NCI-H1105 treated with DMSO at 0.1 percent for 48 hours (cell line): ENCODE results near the gene AURKB.
"Not testable (repeated sequence)": the region's sequence is repeated elsewhere in the genome, so short reads cannot be mapped to it uniquely, and the experiment has no call there.

Source experiments
- DNase-seq: peaks from one replicate; lab custom pipeline; 2025; lab: John Stamatoyannopoulos, UW

Gene AURKB

DNA sequence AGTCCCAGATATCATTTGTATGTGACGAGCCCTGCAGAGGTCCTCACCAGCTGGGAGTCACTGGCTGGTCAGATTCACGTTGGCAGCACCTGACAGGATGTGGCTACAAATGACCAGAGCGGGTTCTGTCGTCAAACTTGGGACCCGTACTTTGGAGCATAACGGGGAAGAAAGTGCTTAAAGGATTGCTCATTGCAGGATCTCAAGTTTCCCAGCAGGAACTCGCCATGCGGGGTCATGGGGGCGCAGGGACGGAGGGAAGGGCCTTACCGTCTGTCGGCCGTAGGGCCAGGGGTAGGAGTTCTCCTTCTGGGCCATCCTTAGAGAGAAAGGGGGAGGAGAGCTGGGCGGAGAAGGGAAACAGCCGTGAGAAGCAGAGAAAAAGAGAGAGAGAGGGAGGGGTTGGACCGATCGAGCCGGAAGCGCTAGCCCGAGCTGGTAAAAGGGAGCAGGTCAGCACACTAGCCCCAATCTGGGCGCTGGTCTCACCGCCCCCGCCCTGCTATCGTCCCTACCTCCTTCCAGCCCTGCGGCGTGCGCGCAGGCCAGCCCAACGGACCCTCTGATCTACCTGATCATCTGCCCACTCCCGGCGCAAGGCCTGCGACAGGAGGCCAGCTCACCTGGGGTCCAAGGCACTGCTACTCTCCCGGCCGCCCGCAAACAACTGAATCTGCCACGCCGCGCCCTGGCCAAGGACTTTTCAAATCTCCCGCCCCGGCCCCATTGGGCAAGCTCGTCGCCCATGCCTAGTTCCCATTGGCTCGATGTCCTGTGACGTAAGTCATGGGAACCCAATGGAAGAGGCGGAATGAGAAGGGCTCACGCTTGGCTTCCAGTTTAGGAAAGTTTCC, at the start of gene AURKB:
TSS of gene AURKB (minus strand) at position 669 of the 854 bp plus-strand sequence. CDS start at position 318, 351 bp downstream.
- DNase-seq, result peak; percentile 96

DNA sequence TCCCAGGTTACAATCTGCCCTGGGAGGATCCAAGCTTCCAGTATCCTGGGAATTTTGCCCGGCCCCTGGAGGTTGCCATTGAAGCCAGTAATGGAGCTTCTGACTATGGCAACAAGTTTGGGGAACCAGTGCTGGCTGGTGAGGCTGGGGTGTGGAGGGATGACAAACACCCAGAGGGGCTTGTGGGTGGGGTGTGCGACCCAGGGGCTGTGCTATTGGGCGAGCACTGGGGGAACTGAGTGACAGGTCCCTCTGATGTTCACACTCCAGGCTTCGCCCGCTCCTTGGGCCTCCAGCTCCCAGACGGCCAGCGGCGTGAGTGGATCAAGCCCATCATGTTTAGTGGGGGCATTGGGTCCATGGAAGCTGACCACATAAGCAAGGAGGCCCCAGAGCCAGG, 47.4 kb upstream of the AURKB start:
- DNase-seq, result no peak

DNA sequence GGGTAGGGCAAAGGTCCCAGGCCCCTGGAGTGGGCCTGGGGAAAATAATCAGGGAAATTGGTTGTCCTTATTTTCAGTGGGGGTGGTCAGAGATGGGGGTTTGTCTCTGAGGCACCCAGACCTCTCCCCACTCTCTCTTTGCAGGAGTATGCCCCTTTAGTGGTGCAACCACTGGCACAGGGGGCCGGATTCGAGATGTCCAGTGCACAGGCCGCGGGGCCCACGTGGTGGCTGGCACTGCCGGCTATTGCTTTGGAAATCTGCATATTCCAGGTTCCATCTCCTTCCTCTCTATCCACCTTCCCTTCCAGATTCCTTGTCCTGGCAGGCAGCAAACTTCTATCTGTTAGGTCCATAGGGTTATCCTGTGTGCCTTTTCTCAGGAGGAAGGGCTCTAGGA, 46.3 kb upstream of the AURKB start:
- no peak for DNase-seq

DNA sequence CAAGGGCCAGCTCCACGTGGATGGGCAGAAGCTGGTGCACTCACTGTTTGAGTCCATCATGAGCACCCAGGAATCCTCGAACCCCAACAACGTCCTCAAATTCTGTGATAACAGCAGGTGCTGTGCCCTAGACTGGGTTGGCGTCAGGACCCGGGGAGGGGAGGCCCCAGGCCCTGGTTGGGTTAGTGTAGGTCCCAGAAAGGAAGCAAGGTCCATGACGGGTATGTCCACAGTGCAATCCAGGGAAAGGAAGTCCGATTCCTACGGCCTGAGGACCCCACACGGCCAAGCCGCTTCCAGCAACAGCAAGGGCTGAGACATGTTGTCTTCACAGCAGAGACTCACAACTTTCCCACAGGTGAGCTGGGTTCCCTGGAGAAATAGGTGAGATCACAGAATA, 45.9 kb upstream of the AURKB start:
- DNase-seq, result no peak

DNA sequence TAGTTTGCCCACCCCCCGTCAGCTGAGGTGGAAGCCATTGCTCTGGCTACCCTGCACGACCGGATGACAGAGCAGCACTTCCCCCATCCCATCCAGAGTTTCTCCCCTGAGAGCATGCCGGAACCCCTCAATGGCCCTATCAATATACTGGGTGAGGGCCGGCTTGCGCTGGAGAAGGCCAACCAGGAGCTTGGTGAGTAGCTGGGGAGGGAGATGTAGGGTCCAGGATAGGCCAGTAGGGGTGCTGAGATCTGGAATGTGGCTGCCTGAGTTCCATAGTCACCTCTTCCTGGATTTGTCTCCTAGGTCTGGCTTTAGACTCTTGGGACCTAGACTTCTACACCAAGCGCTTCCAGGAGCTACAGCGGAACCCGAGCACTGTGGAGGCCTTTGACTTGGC, 45.1 kb upstream of the AURKB start:
- DNase-seq, result no peak

DNA sequence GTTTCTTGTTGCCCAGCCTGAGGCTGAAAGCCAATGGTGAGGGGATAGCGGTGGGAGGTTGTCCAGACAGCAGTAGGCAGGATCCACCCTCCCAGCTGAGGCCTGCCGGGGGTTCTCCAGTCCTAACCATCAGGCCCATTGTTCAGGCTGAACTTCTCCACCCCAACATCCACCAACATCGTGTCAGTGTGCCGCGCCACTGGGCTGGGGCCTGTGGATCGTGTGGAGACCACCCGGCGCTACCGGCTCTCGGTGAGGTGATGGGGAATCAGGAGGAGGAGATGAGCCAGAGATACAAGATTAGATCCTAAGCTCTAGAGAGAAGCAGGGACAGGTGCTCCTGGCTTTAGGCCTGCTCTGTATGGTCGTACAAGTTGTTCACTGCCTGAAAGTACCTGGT, 44.5 kb upstream of the AURKB start:
- no peak for DNase-seq

DNA sequence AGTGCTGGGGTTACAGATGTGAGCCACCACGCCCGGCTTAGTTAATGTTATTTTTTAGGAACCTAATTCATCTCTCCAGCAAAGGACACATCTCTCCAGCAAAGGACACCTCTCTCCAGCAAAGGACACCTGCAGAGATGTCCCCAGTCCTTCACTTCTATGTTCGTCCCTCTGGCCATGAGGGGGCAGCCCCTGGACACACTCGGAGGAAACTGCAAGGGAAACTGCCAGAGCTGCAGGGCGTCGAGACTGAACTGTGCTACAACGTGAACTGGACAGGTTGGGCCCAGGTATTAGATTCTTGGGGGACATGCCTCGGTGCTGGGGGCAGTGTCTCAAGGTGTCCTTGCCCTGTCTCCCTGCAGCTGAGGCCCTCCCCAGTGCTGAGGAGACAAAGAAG, 43.4 kb upstream of the AURKB start:
- no peak for DNase-seq

DNA sequence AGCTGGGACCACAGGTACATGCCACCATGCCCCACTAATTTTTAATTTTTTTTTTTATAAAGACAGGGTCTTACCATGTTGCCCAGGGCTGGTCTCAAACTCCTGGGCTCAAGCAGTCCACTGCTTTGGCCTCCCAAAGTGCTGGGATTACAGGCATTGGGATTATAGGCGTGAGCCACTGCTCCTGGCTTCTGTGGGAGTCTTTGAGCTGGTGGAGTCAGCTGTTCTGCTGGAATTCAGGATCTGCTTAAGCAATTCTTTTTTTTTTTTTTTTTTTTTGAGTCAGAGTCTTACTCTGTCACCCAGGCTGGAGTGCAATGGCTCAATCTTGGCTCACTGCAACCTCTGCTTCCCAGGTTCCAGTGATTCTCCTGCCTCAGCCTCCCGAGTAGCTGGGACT, 41.0 kb upstream of the AURKB start:
- DNase-seq, result not testable (repeated sequence)

DNA sequence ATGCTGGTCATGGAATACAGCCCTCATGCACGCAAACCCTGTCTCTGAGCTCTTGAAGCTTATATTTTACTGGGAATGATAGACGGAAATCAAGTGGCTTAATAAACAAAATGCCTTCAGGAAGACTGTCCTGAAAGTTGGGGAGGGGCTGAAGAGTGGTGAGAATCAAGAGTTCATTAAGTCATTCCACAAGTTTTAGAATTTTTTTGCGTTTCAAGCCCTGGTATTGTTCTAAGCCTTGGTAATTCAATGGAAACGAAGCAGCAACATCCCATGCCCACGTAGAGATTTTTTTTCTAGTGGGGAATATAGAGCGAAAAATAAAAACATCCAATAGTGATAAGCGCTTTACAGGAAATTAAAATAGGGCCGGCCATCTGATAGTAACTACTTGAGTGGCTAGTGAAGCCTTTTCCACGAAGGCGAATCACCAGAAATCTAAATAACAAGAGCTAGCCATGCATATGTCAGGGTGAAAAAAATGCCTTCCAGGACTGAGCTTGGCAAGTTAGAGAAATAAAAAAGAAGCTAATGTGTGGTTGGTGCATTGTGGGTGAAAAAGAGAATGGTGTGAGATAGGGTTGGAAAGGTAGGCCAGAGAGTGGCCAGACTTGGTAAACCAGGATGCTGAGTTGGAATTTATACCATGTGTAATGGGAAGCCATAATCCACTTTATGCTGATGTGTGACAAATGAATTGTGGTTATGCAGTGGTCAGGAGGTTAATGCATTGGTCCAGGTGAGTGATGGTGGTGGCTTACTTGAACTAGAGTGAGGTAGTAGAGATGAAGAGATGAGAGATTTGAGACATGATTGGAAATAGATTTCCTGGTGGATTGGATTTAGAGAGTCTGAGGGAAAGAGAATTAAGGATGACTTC, 39.5 kb upstream of the AURKB start:
- no peak for DNase-seq

DNA sequence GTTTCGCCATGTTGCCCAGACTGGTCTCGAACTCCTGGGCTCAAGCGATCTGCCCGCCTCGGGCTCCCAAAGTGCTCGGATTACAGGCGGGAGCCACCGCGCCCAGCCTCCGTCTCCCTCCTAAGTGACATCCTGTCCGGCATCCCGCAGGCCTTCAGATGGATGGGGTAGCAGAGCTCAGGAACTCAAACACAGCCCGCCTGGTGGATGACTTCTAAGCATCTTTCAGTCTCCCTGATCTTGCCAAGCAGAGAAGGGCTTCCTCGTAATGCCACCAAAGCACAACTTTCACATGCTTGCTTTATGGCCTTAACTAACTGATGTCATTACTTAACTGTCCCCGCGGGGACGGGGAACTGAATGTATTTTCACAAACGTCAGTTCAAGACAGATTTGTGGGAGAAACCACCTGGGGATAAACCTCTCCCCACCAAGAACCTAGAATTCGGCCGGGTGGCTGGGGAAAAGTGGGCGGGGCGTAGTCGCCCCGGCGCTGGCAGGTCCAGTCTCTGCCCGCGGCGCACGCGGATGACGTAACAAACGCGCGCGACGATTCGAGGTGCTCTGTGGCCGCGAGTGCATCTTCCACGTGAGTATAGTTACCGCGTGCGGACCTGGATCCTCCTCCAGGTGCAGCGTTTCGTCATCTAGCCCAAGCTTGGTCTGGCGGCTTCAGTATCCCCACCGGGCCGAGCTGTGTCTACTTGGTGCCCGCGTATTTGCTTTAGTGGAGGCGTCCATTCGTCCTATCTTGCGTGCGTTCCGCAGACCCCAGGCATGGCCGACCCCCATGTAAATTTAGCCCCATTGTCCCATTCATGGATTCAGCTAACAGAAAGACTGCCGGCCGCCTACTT, 38.6 kb upstream of the AURKB start, which contains the start of gene PFAS:
TSS of gene PFAS (plus strand) at position 539 of the 857 bp plus-strand sequence. CDS start 4,649 bp downstream, outside the sequence.
- peak; percentile 91 for DNase-seq

DNA sequence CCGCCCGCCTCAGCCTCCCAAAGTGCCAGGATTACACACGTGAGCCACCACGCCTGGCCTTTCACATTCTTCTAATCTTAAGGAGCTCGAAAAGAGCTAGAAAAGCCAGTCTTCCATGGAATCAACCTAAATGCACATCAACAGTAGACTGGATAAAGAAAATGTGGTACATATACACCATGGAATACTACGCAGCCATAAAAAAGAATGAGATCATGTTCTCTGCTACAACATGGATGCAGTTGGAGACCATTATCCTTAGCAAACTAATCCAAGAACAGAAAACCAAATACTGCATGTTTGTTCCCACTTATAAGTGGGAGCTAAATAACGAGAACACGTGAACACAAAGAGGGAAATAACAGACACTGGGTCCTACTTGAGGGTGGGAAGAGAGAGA, 34.4 kb upstream of the AURKB start:
- DNase-seq, result no peak

DNA sequence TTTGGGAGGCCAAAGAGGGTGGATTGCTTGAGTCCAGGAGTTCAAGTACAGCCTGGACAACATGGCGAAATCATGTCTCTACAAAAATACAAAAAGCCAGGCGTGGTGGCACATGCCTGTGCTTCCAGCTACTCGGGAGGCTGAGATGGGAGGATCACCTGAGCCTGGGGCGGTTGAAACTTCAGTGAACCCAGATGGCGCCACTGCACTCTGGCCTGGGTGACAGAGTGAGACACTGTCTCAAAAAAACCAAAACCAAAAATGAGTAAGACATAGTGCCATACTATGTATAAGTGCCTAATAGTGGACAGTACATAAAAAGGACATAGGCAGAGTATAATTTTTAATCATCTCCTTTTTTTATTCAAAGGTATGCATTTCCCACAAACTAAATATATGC, 33.5 kb upstream of the AURKB start:
- no peak for DNase-seq

DNA sequence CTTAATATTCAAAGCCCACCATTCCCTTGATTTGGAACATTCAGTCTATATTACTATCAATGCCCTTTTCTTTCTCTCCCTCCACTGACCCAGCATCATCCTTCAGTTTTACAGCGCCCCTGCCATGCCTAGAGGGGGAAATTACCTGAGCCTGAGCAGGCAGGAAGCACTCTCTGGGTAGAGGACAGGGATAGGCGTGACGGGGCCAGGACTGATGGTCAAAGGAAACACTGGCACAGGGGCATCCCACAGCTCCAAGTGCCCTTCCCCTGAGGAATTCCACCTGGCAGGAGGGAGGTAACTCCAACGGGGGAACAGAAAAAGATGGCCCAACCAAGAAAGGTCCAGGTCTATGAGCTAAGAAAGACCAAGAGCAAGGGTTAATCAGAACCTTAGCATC, 27.5 kb upstream of the AURKB start:
- DNase-seq, result no peak

DNA sequence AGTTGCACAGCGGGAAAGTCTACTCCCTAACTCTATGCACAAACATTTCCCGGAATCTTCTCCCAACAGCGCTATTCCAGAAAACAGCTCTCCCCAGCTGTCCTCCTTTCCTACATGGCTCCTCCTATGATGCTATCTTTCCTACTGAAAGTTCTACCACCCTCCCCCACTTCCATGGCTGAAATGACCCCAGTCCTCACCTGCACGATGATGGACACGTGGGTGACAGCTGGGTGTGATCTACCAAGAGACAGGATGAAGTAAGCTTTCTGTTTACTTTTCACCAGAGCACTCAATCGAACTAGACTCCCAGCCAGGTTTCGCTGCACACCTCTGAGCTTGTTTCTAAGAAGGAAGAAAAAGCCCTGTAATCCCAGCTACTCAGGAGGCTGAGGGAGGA, 26.8 kb upstream of the AURKB start:
- peak; percentile 46 for DNase-seq

DNA sequence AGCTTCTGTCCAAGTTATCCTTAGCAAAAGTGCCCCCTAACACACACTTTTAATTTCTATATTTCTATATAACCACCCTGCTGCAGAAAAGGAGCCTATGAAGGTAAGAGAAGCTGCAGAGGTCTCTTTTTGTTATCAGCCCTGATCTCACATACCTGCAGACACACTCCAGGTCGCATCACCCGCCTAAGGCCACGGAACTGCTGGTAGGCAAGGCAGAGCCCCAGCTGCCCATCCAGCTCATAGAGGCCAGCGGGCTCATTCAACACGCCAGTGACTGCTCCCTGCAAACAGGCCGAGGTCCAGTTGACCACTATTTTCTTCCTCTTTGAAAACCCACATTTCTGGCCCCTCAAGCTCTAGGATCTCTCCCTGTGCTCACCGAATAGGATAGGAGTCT, 25.3 kb upstream of the AURKB start:
- no peak for DNase-seq

DNA sequence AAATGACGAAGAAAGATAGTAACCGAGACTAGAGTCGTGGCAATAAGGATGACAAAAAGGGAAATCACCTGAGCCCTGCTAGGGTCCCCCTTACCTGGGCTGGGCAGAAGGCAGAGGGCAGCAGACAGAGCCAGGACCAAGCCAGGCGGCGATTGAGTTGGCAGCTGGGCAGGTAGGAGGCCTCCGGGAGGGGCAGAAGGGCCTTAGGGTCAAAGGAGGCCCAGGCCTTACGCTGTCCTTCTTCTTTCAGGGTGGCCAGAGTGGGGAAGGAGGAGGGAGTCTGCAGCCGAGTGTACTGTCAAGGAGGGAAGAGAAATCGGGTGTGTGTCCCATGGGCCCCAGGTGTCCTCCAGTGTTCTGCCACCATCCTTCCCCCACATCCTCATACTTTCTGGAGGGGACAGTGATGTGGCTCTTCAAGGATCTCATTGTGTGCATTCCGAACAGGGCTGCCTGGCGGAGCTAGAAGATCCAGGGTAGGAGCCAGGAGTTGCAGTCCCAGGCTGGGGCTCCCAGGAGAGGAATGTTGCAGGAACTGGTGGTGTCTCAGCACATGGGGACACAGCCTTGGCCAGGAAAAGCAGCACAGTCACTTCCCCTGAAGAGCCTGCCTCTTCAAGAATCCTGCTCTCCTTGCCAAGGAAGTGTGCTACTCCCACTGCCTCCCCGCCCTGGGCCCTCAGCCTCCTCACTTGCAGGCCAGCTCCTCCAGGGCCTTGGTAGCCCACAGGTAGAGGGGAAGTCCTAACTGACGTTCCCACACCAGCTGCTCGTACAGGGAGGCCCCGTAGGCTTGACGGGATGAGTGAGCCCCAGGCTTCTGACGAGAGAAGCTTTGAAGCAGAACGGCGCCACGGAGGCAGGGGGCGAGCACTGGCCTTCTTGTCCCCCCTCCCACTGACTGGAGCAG, 24.2 kb upstream of the AURKB start:
- no peak for DNase-seq

DNA sequence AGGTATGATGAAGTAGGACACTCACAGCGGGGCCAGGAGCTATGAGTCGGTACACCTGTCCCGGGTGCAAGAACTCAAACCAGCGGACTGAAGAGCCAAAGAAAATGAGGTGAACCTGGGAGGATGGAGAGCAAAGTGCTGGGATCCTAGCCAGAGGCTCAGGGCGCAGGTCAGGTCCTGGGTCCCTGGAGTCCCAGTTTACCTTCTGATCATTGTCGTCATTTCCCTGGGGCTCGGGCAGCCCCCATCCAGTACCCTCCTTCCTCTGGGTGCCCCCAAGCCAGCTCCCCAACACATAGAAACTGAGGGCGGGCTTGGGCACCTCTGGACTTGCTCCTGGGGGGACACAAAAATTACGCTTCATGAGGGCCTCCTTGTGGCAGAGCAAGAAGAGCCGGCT, 21.3 kb upstream of the AURKB start:
- no peak for DNase-seq

DNA sequence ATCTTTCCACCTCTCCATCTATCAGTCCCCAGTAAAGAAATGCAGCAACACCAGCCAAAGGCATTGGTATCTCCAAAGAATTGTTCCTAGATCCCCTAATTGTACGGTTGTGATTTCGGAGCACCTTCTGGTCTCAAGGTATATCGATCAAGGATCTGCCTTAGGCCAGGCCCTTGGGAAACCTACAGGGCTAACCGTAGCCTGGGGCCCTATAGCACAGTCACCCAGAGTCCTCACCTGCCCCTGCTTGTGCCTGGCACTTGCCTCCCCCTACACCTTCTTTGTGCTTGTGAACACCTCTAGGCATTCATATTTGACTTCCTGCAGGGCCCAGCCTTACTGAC, 16.8 kb upstream of the AURKB start:
- peak; percentile 45 for DNase-seq

DNA sequence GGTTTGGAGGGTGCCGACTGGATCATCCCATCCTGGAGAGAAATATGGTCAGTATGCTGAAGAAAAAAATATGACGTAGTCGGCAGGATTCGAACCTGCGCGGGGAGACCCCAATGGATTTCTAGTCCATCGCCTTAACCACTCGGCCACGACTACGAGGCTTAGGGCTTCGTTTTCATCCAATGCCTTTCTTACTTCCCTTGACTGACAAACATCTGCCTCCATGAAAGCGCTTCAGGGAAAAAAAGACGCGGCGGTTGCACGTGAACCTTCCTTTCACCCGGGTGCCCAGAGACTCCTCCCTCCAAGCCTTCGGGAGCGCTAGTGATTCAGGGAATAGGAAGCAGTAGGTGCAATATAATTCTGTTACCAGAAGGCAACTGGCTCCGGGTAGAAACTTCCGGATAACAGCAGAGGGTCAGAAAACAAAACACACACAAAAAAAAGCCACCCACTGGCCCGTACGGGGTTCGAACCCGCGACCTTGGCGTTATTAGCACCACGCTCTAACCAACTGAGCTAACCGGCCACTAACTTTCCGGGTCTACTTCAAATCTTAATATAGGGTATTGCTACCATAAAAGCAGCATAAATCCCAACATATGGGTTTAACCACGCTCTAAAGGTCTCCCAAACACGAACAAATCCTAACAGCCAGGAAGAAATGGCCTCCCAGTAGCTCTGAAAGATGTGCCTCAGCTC, 16.3 kb upstream of the AURKB start:
- peak; percentile 94 for DNase-seq

DNA sequence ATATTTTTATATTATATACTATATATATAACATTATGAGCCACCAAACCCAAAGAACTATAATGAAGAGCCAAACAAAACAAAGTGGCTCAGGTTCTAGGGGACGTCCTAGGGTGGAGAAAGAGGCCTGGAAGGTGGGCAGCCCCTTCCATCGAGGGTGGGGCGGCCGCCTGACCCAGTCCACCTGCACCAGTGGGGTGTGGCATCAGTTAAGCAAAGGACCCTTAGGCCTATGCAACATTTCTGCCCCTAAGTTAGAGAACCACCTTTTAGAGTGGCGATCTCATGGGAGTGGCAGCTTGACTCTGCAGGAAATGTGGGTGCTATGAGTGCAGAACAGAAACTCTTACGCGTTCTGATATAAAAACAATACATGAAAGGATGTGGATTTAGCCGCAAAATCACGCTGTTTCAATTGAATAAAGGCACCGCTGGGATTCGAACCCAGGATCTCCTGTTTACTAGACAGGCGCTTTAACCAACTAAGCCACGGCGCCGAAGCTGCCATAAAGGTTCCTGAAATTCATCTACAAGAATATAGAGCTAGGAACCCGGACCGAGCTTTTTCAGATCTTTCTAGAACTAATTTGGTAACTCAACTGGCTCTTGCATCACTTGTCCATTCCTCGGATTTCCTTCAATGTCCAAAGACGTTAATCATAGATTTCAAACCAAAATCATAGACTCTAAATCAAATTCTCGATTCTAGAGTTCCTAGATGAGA, 15.6 kb upstream of the AURKB start:
- peak; percentile 86 for DNase-seq
